Vagina (tissue), 2 donors: Measurements from ENCODE around the gene CCDC126. TPM values are rescaled to one million over a fixed set of nuclear protein-coding genes. Genes with fewer than 3 reads are reported as not detected.

Source experiments
- DNase-seq, 2 donors: peaks; one replicate each; pipeline ENCODE4 v3.0.0-alpha.2; 2017; ENCODE audit errors: extremely low spot score in 2 of 2
- H3K27ac ChIP-seq: fragments of 200-600 bp; sonication (generic); one replicate; pipeline ENCODE4 v1.5.1; 2019
- H3K27me3 ChIP-seq: fragments of 200-600 bp; sonication (generic); one replicate; pipeline ENCODE4 v1.5.1; 2019
- H3K36me3 ChIP-seq, 2 donors: fragments of 200-600 bp; sonication (generic); one replicate each; pipeline ENCODE4 v1.5.1; 2017 to 2019
- H3K4me1 ChIP-seq: fragments of 200-600 bp; sonication (generic); one replicate; pipeline ENCODE4 v1.5.1; 2019
- H3K4me3 ChIP-seq, 2 donors: fragments of 200-600 bp; sonication (generic); 1 replicate in 1 of 2; 2 replicates in 1 of 2; pipeline ENCODE4 v1.5.1; 2016 to 2019
- H3K9me3 ChIP-seq: fragments of 200-600 bp; sonication (generic); one replicate; pipeline ENCODE4 v1.5.1; 2019
- CTCF ChIP-seq, 3 experiments: fragments of 450-650 bp in 2 of 3; fragments of 200-600 bp in 1 of 3; sonication (generic) in 1 of 3; IDR thresholded peaks; one replicate each; pipeline ENCODE4 v1.5.1; 2017 to 2019; ENCODE audit warnings: antibody characterized with exemption in 3 of 3, mild to moderate bottlenecking in 2 of 3, moderate library complexity in 2 of 3
- POLR2A ChIP-seq, 2 donors: fragments of 450-650 bp; IDR thresholded peaks; one replicate each; pipeline ENCODE4 v1.6.1; 2017; ENCODE audit warnings: antibody characterized with exemption in 2 of 2, mild to moderate bottlenecking in 2 of 2, moderate library complexity in 2 of 2
- POLR2AphosphoS5 ChIP-seq, 2 donors: sonication (generic); formaldehyde crosslinking; IDR thresholded peaks; one replicate each; pipeline ENCODE4 v1.9.0; 2017; ENCODE audit warnings: antibody characterized with exemption in 2 of 2, mild to moderate bottlenecking in 2 of 2, low read depth in 1 of 2; ENCODE audit not compliant: insufficient read depth in 1 of 2
- intact Hi-C: fragments of 100-400 bp; cut with DNase I; formaldehyde crosslinking; loops from one replicate; pipeline ENCODE4 v1.15.1; 2023
- total RNA-seq: library from RNA; depleted of rRNA; stranded (reverse); fragments of >200 nt; gene quantifications from one replicate; pipeline ENCODE4 v1.2.3, GENCODE V29; 2016

CCDC126 gene
- total RNA-seq, 1 donor from 2014 or later = 18.7 TPM

- no peaks in the 10 kb centered on the region for H3K27me3 ChIP-seq
- H3K36me3 ChIP-seq = no peaks in the 10 kb centered on the region
- no peak for DNase-seq
- TF ChIP-seq POLR2A (IDR thresholded peaks at IDR 0.05) (no peak), CTCF (IDR thresholded peaks at IDR 0.05) (no peak), POLR2AphosphoS5 (IDR thresholded peaks at IDR 0.05; ENCODE audit: insufficient read depth in 1 of 2, low read depth in 1 of 2) (no peak)
- no peaks in the 10 kb centered on the region for H3K9me3 ChIP-seq
- intact Hi-C loops = no loop called here
- H3K27ac ChIP-seq = no peak overlapping the region
- no peak overlapping the region for H3K4me3 ChIP-seq
- peaks cover 33% of the 10 kb centered on the region for H3K4me1 ChIP-seq
These were observed 3.1 kb downstream of the CCDC126 start for GRCh38 chr7:23600236-23600635.

GRCh38 chr7:23603632-23604295 lies 6.6 kb downstream of the CCDC126 start:
- Histone ChIP-seq H3K4me1 (peaks cover 25% of the 10 kb centered on the region), H3K27me3 (no peaks in the 10 kb centered on the region), H3K4me3 (no peak overlapping the region), H3K36me3 (no peaks in the 10 kb centered on the region), H3K27ac (no peak overlapping the region), H3K9me3 (no peaks in the 10 kb centered on the region)
- no peak for DNase-seq
- intact Hi-C loops = no loop called here
- no peak for TF ChIP-seq POLR2AphosphoS5 (IDR thresholded peaks at IDR 0.05; ENCODE audit: insufficient read depth in 1 of 2, low read depth in 1 of 2)
- TF ChIP-seq CTCF (IDR thresholded peaks at IDR 0.05) = no peak
- TF ChIP-seq POLR2A (IDR thresholded peaks at IDR 0.05) = no peak

GRCh38 chr7:23604296-23604640 lies 7.1 kb downstream of the CCDC126 start:
- DNase-seq = no peak
- peaks cover 20% of the 10 kb centered on the region for H3K4me1 ChIP-seq
- H3K4me3 ChIP-seq = no peak overlapping the region
- no peaks in the 10 kb centered on the region for H3K9me3 ChIP-seq
- TF ChIP-seq POLR2A (IDR thresholded peaks at IDR 0.05) = no peak
- TF ChIP-seq CTCF (IDR thresholded peaks at IDR 0.05) = no peak
- TF ChIP-seq POLR2AphosphoS5 (IDR thresholded peaks at IDR 0.05; ENCODE audit: insufficient read depth in 1 of 2, low read depth in 1 of 2) = no peak
- H3K27ac ChIP-seq = no peak overlapping the region
- no peaks in the 10 kb centered on the region for H3K27me3 ChIP-seq
- intact Hi-C loops = no loop called here
- H3K36me3 ChIP-seq = no peaks in the 10 kb centered on the region

DNA sequence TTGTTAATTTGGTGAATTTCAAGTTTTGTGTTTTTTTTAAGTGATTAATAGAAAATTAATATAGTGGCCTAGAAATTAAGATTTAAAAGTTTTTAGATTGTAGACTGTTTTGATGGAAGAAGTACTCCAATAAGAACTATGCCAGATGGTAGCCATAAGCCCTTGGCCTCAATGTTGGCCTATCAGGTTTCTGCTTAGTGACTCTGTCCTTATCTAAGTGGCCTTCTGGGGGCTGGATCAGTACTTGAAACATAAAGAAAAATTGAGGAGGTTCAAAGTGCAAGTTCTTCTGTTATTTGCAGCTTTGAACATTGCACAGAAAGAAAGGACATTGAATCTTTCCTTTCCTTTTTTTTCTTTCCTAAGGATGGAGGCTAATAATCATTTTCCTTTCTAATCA lies 9.9 kb downstream of the CCDC126 start:
- H3K9me3 ChIP-seq = no peaks in the 10 kb centered on the region
- peaks cover 0 to 4% of the 10 kb centered on the region in 2 donors for H3K36me3 ChIP-seq
- H3K27me3 ChIP-seq = no peaks in the 10 kb centered on the region
- DNase-seq = no peak
- no peak overlapping the region for H3K4me3 ChIP-seq
- TF ChIP-seq POLR2A (IDR thresholded peaks at IDR 0.05) (no peak), POLR2AphosphoS5 (IDR thresholded peaks at IDR 0.05; ENCODE audit: insufficient read depth in 1 of 2, low read depth in 1 of 2) (no peak), CTCF (IDR thresholded peaks at IDR 0.05) (no peak)
- H3K4me1 ChIP-seq = no peaks in the 10 kb centered on the region
- no peak overlapping the region for H3K27ac ChIP-seq
- intact Hi-C loops = no loop called here

- Histone ChIP-seq H3K4me3 (no peak overlapping the region), H3K27me3 (no peaks in the 10 kb centered on the region), H3K9me3 (no peaks in the 10 kb centered on the region), H3K4me1 (no peaks in the 10 kb centered on the region), H3K27ac (no peak overlapping the region), H3K36me3 (peaks cover 0 to 7% of the 10 kb centered on the region in 2 donors)
- TF ChIP-seq POLR2A (IDR thresholded peaks at IDR 0.05) (no peak), CTCF (IDR thresholded peaks at IDR 0.05) (no peak), POLR2AphosphoS5 (IDR thresholded peaks at IDR 0.05; ENCODE audit: insufficient read depth in 1 of 2, low read depth in 1 of 2) (no peak)
- intact Hi-C loops = no loop called here
- no peak for DNase-seq
These were observed 10.7 kb downstream of the CCDC126 start for GRCh38 chr7:23607866-23608265.
